GM23248 (cell line): ENCODE measurements around the gene SLC16A8.

Experiments
- EZH2 ChIP-seq: fragments of 200-600 bp; sonication (generic); IDR thresholded peaks from 2 replicates; pipeline ENCODE4 v1.6.1; 2018; ENCODE audit warnings: antibody characterized with exemption, mild to moderate bottlenecking; ENCODE audit not compliant: insufficient read depth, poor library complexity, severe bottlenecking
- EZH2phosphoT487 ChIP-seq: fragments of 200-600 bp; sonication (generic); IDR thresholded peaks from 2 replicates; pipeline ENCODE4 v1.6.1; 2018; ENCODE audit warnings: antibody characterized with exemption, moderate library complexity, mild to moderate bottlenecking, low read depth; ENCODE audit not compliant: insufficient read depth

DNA sequence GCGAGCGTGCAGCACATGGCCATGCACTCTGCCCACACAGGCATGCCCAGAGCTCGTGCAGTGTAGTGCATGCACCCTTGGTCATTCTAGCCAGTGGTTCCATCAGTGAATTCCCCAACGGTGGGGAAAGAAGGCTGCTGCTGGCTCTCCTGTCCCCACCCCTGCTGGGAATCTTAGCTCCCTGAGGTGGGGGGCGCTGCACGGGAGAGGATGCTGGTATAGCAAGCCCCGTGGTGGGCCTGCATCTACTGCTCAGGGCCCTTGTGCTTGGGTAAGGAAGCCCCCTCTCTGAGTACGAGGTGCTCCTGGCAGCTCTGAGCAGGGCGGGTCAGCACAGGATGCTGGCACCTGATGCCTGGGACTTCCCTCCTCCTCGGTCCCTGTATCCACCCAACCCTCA lies 45.0 kb upstream of the SLC16A8 start:
- TF ChIP-seq EZH2 (no peak), EZH2phosphoT487 (no peak)
